B cell (primary cell): ENCODE results near the gene CLCN1. TPM values are rescaled to one million over a fixed set of nuclear protein-coding genes. Genes with fewer than 3 reads are reported as not detected.

Experiments
- ATAC-seq: fragments of 200-7000 bp; cut with Tn5 transposase; one replicate; pipeline ENCODE4 v1.10.0; 2021; ENCODE audit warnings: low read depth, mild to moderate bottlenecking, moderate number of reproducible peaks, moderate library complexity
- CTCF ChIA-PET: fragments of 350-600 bp; sonication (Branson Sonifier 250); formaldehyde crosslinking; loops from one replicate; lab custom pipeline; 2021; ENCODE audit warnings: antibody characterized with exemption, inconsistent platforms; lab: Charles Lee
- POLR2A ChIA-PET: fragments of 350-600 bp; sonication (Branson Sonifier 250); formaldehyde crosslinking; loops from one replicate; lab custom pipeline; 2021; ENCODE audit warnings: antibody characterized with exemption; lab: Charles Lee
- DNase-seq: peaks from one replicate; pipeline ENCODE4 v3.0.0; 2013
- H2AFZ ChIP-seq: 2 replicates; pipeline ENCODE4 v1.6.1; 2012; ENCODE audit warnings: mild to moderate bottlenecking, low read depth, low read length; ENCODE audit not compliant: insufficient read depth, poor library complexity, severe bottlenecking
- H3K27ac ChIP-seq, 2 donors: 1 replicate in 1 of 2; 2 replicates in 1 of 2; pipeline ENCODE4 v1.5.1; 2012 to 2013; ENCODE audit warnings: low read length in 2 of 2, mild to moderate bottlenecking in 2 of 2, moderate library complexity in 1 of 2
- H3K27me3 ChIP-seq, 4 experiments: fragments of 200-600 bp in 1 of 4; sonication (generic) in 1 of 4; replicated peaks in 1 of 4; 1 replicate in 2 of 4; 2 replicates in 2 of 4; pipeline versions ENCODE4 v1.6.1 to v1.7.0; 2013 to 2016; ENCODE audit warnings: low read length in 3 of 4, mild to moderate bottlenecking in 2 of 4, mixed read lengths in 1 of 4, moderate library complexity in 1 of 4; ENCODE audit not compliant: insufficient read depth in 4 of 4, control insufficient read depth in 3 of 4; ENCODE audit errors: control extremely low read depth in 1 of 4
- H3K36me3 ChIP-seq, 2 experiments: replicated peaks in 1 of 2; 1 replicate in 1 of 2; 2 replicates in 1 of 2; pipeline versions ENCODE4 v1.6.1 to v1.7.1; 2013; ENCODE audit warnings: low read length in 1 of 2; ENCODE audit not compliant: insufficient read depth in 2 of 2, control insufficient read depth in 1 of 2; ENCODE audit errors: control extremely low read depth in 1 of 2, extremely low read depth in 1 of 2
- H3K4me1 ChIP-seq, 2 donors: fragments of 200-600 bp in 1 of 2; sonication (generic) in 1 of 2; 1 replicate in 1 of 2; 2 replicates in 1 of 2; pipeline versions ENCODE4 v1.5.1 to v1.6.1; 2013 to 2017; ENCODE audit warnings: low read length in 2 of 2; ENCODE audit not compliant: control insufficient read depth in 2 of 2, insufficient read depth in 2 of 2
- H3K4me2 ChIP-seq: replicated peaks from 2 replicates; pipeline ENCODE3; 2012; ENCODE audit warnings: mild to moderate bottlenecking, low read depth, low read length; ENCODE audit not compliant: poor library complexity, severe bottlenecking
- H3K4me3 ChIP-seq, 5 experiments: fragments of 200-600 bp in 1 of 5; sonication (generic) in 1 of 5; 1 replicate in 3 of 5; 2 replicates in 2 of 5; pipeline versions ENCODE4 v1.5.1 to v1.7.0; 2011 to 2016; ENCODE audit warnings: low read length in 4 of 5, mild to moderate bottlenecking in 4 of 5, low read depth in 2 of 5, control low read depth in 1 of 5, moderate library complexity in 1 of 5; ENCODE audit not compliant: insufficient read depth in 1 of 5; ENCODE audit errors: control extremely low read depth in 1 of 5, extremely low read depth in 1 of 5
- H3K79me2 ChIP-seq: fragments of 200-600 bp; sonication (generic); one replicate; pipeline ENCODE4 v1.6.0; 2016; ENCODE audit warnings: low read length; ENCODE audit not compliant: control insufficient read depth, insufficient read depth
- H3K9ac ChIP-seq: fragments of 200-600 bp; sonication (generic); 2 replicates; pipeline ENCODE4 v1.6.1; 2017; ENCODE audit warnings: mild to moderate bottlenecking, low read length, moderate library complexity
- H3K9me3 ChIP-seq, 3 donors: one replicate each; pipeline versions ENCODE4 v1.6.1 to v1.7.1; 2013; ENCODE audit warnings: low read length in 2 of 3; ENCODE audit not compliant: control insufficient read depth in 2 of 3, insufficient read depth in 1 of 3; ENCODE audit errors: control extremely low read depth in 1 of 3
- H4K20me1 ChIP-seq: 2 replicates; pipeline ENCODE4 v1.6.0; 2012; ENCODE audit warnings: mild to moderate bottlenecking, low read length; ENCODE audit not compliant: insufficient read depth, control insufficient read depth, poor library complexity, severe bottlenecking
- H3K27ac Mint-ChIP-seq: one replicate; pipeline ENCODE4 v1.8.0; 2021; ENCODE audit warnings: mixed read lengths
- H3K27me3 Mint-ChIP-seq: one replicate; pipeline ENCODE4 v1.8.0; 2021; ENCODE audit warnings: mixed read lengths
- H3K4me1 Mint-ChIP-seq: one replicate; pipeline ENCODE4 v1.8.0; 2021; ENCODE audit warnings: mixed read lengths
- H3K4me3 Mint-ChIP-seq: one replicate; pipeline ENCODE4 v1.8.0; 2021; ENCODE audit warnings: mixed read lengths
- H3K9me3 Mint-ChIP-seq: one replicate; pipeline ENCODE4 v1.8.0; 2022; ENCODE audit warnings: mixed read lengths; ENCODE audit not compliant: insufficient read depth
- CTCF ChIP-seq: fragments of 200-600 bp; IDR thresholded peaks from one replicate; pipeline ENCODE4 v1.8.0; 2022; ENCODE audit warnings: antibody characterized with exemption, mild to moderate bottlenecking
- EZH2 ChIP-seq: IDR thresholded peaks from 2 replicates; pipeline ENCODE4 v1.6.1; 2012; ENCODE audit warnings: borderline replicate concordance, low read depth, mild to moderate bottlenecking, moderate library complexity, low read length; ENCODE audit not compliant: insufficient read depth, poor library complexity, severe bottlenecking
- WGBS: methylation state at CpG from one replicate; pipeline ENCODE4 v1.1.5; 2013; ENCODE audit warnings: missing lambda C conversion rate; ENCODE audit not compliant: insufficient coverage; 5-methylcytosine and 5-hydroxymethylcytosine counted together
- intact Hi-C: fragments of 100-400 bp; cut with micrococcal nuclease; formaldehyde crosslinking; loops from one replicate; pipeline ENCODE4 v1.10.0; 2022
- polyA plus RNA-seq: library from polyadenylated mRNA; depleted of rRNA; stranded (reverse); fragments of >200 nt; gene quantifications from 2 replicates; pipeline ENCODE4 v1.2.3, GENCODE V29; 2012
- total RNA-seq, 2 donors: library from RNA; stranded (reverse); fragments of 120-200 nt in 1 of 2; gene quantifications; 1 replicate in 1 of 2; 2 replicates in 1 of 2; pipeline versions ENCODE4 v1.2.3 to v1.2.4, GENCODE V29; 2013 to 2022

Gene CLCN1
- total and polyA plus RNA-seq, 2 donors (not counting 1 experiment from before 2014, with no cell fraction given): not detected

- peaks cover 16% of the 10 kb centered on the region for H4K20me1 ChIP-seq
- H3K27ac Mint-ChIP-seq: peak within 1 kb of the TSS; percentile 82
- DNase-seq (no peak), ATAC-seq (no peak)
- H3K27me3 ChIP-seq: no peaks in the 10 kb centered on the region
- H3K9me3 Mint-ChIP-seq: no peaks in the 10 kb centered on the region
- H3K36me3 ChIP-seq: no peaks in the 10 kb centered on the region
- H3K9me3 ChIP-seq: peaks cover 0 to 6% (median 0%) of the 10 kb centered on the region in 3 donors
- peak within 1 kb of the TSS; percentile 66 for H3K4me2 ChIP-seq
- CTCF ChIA-PET: interaction anchor here (1.0 to 1.8 kb wide), 2 partner anchors 15 to 44 kb away, joined by 3 to 7 read pairs; no protein-coding TSS in a partner anchor
- no peak for TF ChIP-seq EZH2
- no peak for TF ChIP-seq CTCF
- peak within 1 kb of the TSS; percentile 66 for H3K4me3 Mint-ChIP-seq
- H3K27ac ChIP-seq: peak within 1 kb of the TSS; percentile 45 to 65
- intact Hi-C loops: loop anchor here (5.0 kb wide), 2 partner anchors 478 to 617 kb away; partner anchors contain the start of gene TCAF1
- peak within 1 kb of the TSS; percentile 17 for H3K9ac ChIP-seq
- no peaks in the 10 kb centered on the region for H3K27me3 Mint-ChIP-seq
- H2AFZ ChIP-seq: peak within 1 kb of the TSS; percentile 61
- peaks cover 31 to 36% of the 10 kb centered on the region in 2 donors for H3K4me1 ChIP-seq
- 98% methylated on average over 13 of the region's 19 CpGs for WGBS
- H3K79me2 ChIP-seq: peaks cover 16% of the 10 kb centered on the region
- peak within 1 kb of the TSS in 2 of 5 experiments; percentile 12 to 17 for H3K4me3 ChIP-seq
- POLR2A ChIA-PET: interaction anchor here (0.7 kb wide), 1 partner anchor 397 kb away, joined by 4 read pairs; no protein-coding TSS in a partner anchor
- H3K4me1 Mint-ChIP-seq: peaks cover 51% of the 10 kb centered on the region
Measured at GRCh38 chr7:143284591-143285469, 31.1 kb upstream of the CLCN1 start, which contains the start of gene TMEM139. Gene TMEM139 (plus strand): TSS chr7:143284958. CDS start chr7:143285958, 1,000 bp downstream.
